GM19463 (cell line): ENCODE measurements around the gene NPDC1.
"Not testable (repeated sequence)": the region's sequence is repeated elsewhere in the genome, so short reads cannot be mapped to it uniquely, and the experiment has no call there.

Source experiments
- ATAC-seq: cut with Tn5 transposase; IDR thresholded peaks from one replicate; pipeline ENCODE4 v1.9.1; 2021; ENCODE audit warnings: mild to moderate bottlenecking, moderate library complexity; ENCODE audit not compliant: unreplicated experiment

NPDC1 gene

GRCh38 chr9:137014776-137015539 lies 31.0 kb downstream of the NPDC1 start:
- ATAC-seq, result no peak

GRCh38 chr9:137014166-137014565 lies 31.8 kb downstream of the NPDC1 start:
- ATAC-seq, result no peak

GRCh38 chr9:137013571-137013940 lies 32.4 kb downstream of the NPDC1 start:
- ATAC-seq, result no peak

- ATAC-seq, result no peak
Observed at GRCh38 chr9:137012694-137013570, 33.0 kb downstream of the NPDC1 start.

- no peak for ATAC-seq
Observed at GRCh38 chr9:137011907-137012675, 33.9 kb downstream of the NPDC1 start.

- ATAC-seq, result no peak
Observed at GRCh38 chr9:137011156-137011555, 34.8 kb downstream of the NPDC1 start.

GRCh38 chr9:137009938-137010732 lies 35.8 kb downstream of the NPDC1 start:
- ATAC-seq, result no peak

- no peak for ATAC-seq
Observed at GRCh38 chr9:137009217-137009616, 36.8 kb downstream of the NPDC1 start.

- no peak for ATAC-seq
Observed at GRCh38 chr9:137008312-137008711, 37.7 kb downstream of the NPDC1 start.

- ATAC-seq, result no peak
Observed at GRCh38 chr9:137007816-137008270, 38.1 kb downstream of the NPDC1 start.

GRCh38 chr9:137007108-137007815 lies 38.7 kb downstream of the NPDC1 start:
- ATAC-seq, result no peak

- no peak for ATAC-seq
Observed at GRCh38 chr9:137006116-137007003, 39.6 kb downstream of the NPDC1 start.

- not testable (repeated sequence) for ATAC-seq
Observed at GRCh38 chr9:137004285-137004684, 41.7 kb downstream of the NPDC1 start.

- no peak for ATAC-seq
Observed at GRCh38 chr9:137002646-137003041, 43.3 kb downstream of the NPDC1 start.

GRCh38 chr9:137001857-137002645 lies 43.9 kb downstream of the NPDC1 start:
- no peak for ATAC-seq

GRCh38 chr9:137000177-137000930 lies 45.6 kb downstream of the NPDC1 start:
- ATAC-seq, result peak; percentile 68

GRCh38 chr9:136997830-136998234 lies 48.1 kb downstream of the NPDC1 start:
- ATAC-seq, result no peak
